Stimulated activated CD4-positive, alpha-beta T cell treated with anti-CD3 and anti-CD28 coated beads, Interleukin-1b, Interleukin-23, amount 100 ng/mL, for 24 hours (primary cell): ENCODE results near the gene FRMPD4.
"Not testable (repeated sequence)": the region's sequence is repeated elsewhere in the genome, so short reads cannot be mapped to it uniquely, and the experiment has no call there.

Source experiments
- DNase-seq, 4 experiments: peaks; one replicate each; pipeline ENCODE4 v3.0.0-alpha.2; 2020; ENCODE audit warnings: low read depth in 4 of 4, low spot score in 1 of 4

Gene FRMPD4

DNA sequence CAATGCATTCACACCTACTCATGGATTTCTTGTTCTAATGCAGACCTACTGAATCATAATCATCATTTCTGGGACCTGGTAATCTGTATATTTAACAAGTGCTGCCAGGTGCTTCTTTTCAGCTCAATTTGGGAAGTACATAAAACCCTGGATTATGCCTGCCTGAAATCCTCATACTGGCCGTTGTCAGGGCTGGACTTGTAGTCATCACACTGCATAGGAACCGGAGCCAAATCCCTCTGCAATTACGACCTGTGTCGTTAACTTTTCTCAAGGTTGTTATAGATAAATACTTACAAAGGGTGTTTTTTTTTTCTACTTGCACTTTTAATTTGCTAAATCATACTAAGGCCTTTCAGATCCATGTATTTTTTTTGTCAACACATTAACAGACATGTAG lies 358.1 kb downstream of the FRMPD4 start:
- DNase-seq, result no peak

DNA sequence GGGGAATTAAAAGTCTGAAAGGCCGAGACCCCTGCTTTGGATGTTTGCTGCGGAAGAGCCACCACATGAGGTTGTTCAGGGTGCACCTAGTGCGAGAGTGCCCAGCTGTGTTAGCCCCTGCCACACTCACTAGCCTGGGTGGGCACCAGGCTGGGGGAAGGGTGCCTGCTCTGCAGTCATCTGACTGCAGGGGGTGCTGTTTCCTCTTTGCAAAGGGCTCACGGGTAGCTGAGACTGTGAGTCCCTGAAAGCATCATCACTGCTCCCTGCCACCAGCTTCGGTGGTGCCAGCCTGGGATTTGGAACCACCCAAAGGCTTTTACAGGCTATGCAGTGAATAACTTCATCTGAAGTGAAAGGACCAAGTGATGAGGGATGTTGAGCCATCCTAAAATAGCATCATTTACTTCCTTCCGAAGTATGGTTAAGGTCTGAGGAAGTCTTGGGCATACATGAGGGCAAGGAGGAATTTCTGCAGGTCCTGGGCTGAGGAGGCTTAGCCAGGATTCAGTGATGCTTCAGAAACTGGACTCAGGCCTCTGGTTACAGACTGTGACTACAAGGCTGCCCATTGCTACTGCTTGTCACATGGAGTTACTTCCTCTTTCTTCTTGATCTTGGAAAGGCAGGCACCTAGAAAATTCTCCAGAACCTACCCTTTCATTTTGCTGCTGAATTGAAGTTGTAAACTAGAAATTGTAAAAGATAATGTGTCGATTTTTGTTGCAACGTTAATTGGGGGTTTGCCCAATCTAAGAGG lies 359.7 kb downstream of the FRMPD4 start:
- DNase-seq, result no peak

GRCh38 chrX:12505127-12505526 lies 366.9 kb downstream of the FRMPD4 start:
- DNase-seq, result no peak

DNA sequence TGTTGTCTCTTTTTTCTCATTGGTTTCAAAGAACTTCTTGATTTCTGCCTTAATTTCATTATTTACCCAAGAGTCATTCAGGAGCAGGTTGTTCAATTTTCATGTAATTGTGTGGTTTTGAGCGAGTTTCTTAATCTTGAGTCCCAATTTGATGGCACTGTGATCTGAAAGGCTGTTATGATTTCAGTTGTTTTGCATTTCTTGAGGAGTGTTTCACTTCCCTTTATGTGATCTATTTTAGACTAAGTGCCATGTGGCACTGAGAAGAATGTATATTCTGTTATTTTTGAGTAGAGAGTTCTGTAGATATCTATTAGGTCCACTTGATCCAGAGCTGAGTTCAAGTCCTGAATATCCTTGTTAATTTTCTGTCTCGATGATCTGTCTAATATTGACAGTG lies 377.1 kb downstream of the FRMPD4 start:
- not testable (repeated sequence) for DNase-seq

DNA sequence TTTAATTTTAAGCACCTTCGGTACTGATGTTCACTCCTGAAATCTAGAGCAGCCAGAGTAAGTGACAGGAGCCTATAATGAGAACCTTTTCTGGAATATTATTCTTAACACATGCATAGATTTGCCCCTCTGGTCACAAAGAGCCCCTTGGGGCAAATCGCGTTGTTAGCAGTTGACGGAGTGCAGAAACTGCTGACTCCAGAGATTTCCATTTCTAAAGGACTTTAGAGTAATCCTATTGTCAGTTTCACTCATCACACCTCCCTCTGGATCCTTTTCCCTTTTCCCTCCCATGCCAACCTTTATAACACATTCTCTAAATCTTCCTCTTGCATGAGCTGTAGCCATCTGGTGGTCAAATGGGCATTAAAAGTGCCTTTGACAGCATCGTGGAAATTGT lies 388.0 kb downstream of the FRMPD4 start:
- DNase-seq, result no peak

- not testable (repeated sequence) for DNase-seq
Observed at GRCh38 chrX:12538096-12538495, 399.8 kb downstream of the FRMPD4 start.

- DNase-seq, result not testable (repeated sequence)
Observed at GRCh38 chrX:12542251-12542650, 404.0 kb downstream of the FRMPD4 start.

DNA sequence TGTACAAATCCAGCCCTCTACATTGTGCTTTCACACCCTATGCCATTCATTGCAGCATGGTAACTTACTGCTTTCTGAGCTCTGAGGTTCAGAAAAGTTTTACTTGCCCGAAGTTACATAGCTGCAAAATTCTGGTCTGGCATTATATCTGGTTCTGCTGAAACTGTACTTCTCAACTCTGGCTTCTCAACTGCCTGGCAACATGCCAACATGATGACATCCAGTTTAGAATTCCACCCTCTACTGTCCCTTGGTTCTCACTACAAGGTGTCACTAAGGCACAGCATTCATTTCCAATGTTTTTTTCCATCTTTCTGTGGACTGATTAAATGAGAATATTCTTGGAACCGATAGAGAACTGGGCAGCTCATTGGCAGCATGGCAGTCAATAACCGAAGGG lies 410.1 kb downstream of the FRMPD4 start:
- no peak for DNase-seq

GRCh38 chrX:12548746-12549145 lies 410.5 kb downstream of the FRMPD4 start:
- no peak for DNase-seq

- DNase-seq, result no peak
Observed at GRCh38 chrX:12554206-12554605, 415.9 kb downstream of the FRMPD4 start.

DNA sequence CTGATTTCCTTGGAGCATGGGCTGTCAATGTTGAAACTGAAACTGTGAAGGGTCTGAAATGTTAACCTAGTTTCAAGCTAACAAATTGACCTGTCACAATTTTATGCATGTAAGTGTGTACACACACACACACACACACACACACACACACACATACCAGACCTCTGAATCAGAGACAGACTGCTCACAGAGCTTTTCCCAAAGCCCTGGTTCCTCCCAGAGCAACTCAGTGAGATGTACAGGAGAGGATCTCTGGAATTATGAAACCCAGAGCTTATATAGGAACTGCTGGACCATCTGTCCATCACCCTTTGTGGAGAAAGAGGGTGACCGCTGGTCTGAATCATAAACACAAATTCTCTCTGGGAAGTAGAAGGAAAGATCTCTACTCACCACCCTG lies 424.8 kb downstream of the FRMPD4 start:
- no peak for DNase-seq

GRCh38 chrX:12564221-12564620 lies 425.9 kb downstream of the FRMPD4 start:
- no peak for DNase-seq

DNA sequence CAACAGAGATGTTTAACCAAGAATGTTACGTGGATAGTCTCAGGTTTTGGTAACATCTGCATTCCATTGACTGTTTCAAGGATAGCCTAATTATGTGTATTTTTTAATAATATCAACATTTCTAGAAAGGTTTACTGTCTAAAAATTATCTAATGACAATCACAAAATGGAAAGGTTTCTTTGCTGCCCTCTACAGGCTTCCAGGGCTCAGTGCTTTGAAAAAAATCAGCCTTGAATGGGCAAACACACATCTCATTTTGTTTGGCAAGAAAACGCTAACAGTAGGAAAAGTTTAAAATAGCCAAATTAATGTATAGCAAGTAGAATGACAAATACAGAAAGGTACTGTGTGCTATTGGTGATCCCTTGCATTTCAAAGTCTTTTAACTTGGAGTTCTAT lies 429.6 kb downstream of the FRMPD4 start:
- no peak for DNase-seq

DNA sequence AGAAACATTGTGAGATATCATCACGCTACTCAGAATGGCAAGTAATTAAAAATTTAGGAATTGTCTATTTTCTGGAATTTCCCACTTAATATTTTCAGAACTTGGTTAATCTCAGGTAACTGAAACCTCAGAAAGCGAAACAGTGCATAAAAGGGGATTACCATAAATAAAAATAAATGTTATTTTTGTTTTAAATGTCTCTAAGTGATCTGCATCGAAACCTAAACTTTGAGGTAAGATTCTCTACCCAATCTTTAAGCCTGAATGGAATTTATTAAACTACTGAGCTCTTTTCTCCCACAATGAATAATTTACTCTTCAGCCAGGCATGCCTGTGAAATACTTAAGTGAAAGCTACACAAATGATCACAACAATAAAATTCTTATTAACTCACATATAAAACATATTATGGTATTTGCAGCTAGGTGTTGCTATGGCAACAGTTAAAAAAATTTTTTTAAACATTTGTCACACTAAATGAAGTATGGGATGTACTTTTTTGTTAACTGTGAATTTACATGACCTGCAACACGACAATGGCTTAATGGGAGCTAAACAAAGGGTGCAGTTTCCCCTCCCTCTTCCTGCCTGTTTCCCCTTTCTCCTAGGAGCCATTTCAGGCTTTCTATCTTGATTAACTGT lies 432.7 kb downstream of the FRMPD4 start:
- DNase-seq, result no peak

DNA sequence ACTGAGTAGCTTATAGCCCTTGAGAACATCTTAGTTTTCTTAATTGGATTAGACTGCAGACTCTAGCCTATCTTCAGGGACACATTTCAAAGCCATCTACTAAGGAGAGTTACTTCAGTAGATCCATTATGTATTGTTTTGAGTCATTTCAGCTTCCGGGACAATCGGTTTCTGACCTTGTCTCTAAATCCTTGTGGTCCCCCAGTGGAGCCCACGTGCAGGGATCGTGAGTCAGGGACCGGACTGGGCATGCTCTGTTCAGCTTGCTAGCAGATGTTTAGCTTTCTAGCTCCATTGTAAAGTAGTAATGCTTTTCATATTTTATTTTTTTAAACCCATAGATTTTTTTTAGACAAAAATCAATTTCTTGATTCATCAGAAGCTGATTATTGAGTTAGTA lies 441.0 kb downstream of the FRMPD4 start:
- no peak for DNase-seq

- no peak for DNase-seq
Observed at GRCh38 chrX:12580548-12580947, 442.3 kb downstream of the FRMPD4 start.

- DNase-seq, result no peak
Observed at GRCh38 chrX:12581546-12581945, 443.3 kb downstream of the FRMPD4 start.

- no peak for DNase-seq
Observed at GRCh38 chrX:12582649-12583048, 444.4 kb downstream of the FRMPD4 start.

DNA sequence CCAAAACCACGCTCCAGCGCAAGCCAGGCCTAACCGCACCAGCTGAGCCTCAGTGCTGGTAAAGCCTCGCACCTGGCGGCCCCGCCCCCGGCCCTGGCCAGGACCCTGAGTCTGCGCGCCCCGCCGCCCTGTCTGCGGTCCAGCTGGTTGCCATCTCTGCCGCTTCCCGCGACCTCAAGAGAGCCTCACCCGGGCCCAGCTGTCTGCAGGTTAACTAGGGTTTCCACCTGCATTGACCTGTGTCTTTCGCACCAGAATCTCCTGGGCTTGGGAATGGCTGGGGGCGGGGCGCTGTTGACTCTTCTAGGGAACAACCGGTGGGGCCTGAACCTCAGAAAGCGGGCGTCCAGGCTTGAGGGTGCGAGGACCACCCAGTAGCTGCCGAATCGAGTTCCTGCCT lies 445.3 kb downstream of the FRMPD4 start:
- no peak for DNase-seq

DNA sequence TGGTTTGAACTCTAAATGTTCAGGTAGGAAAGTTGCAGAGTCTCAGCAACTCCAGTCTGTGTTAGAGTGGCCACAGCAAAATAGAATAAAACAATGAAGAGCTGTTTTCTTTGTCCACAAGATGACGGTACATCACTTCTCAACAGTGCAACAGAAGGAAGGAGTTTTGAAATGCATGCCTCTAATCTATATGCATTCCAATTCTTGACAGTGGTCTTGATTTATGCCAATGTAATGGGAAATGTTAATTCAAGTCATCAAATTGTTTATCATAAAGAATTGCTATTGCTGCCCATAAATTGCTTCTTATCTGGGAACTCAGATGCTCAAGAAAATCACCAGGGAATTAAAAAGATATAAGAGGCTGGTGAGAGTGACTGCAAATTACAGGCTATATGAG lies 457.4 kb downstream of the FRMPD4 start:
- DNase-seq, result no peak

DNA sequence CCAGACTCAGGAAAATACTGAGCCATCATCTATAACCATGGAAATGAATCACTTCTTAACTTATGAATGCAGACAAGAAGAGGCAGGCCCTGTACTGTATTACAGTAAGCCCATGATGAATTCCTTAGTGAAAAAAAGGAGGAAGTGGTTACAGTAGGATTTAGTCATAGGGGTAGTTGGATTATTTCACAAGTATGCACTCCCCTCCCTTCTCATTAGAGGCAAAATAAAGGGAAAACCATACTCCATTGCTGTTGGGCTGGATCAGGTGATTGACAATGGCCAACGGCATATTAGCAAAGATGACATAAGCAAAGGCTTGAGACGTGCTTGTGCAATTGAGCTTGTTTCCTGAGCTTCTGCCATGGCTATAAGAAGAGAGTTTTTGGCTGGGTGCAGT lies 471.8 kb downstream of the FRMPD4 start:
- DNase-seq, result no peak

GRCh38 chrX:12611471-12611870 lies 473.2 kb downstream of the FRMPD4 start:
- DNase-seq, result no peak

DNA sequence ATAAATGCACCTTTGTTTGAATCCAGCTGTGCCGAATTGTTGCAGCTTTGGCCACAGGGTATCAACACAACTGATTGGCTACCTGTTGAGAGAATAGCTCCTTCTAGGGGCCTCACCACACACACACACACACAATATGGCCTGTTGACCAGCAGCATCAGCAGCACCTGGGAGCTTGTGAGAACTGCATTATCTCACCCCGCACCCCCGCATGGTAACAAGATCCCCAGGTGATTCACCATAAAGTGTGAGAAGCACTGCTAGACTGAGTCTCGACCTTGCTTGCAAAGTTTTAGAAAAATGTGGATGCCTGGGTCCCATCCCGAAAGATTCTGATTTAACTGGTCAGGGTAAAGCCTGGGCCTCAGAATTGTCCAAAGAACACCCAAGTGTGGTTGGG lies 476.0 kb downstream of the FRMPD4 start:
- DNase-seq, result no peak
